ENCODE data around the gene ECE1.

The ECE1 gene

DNA sequence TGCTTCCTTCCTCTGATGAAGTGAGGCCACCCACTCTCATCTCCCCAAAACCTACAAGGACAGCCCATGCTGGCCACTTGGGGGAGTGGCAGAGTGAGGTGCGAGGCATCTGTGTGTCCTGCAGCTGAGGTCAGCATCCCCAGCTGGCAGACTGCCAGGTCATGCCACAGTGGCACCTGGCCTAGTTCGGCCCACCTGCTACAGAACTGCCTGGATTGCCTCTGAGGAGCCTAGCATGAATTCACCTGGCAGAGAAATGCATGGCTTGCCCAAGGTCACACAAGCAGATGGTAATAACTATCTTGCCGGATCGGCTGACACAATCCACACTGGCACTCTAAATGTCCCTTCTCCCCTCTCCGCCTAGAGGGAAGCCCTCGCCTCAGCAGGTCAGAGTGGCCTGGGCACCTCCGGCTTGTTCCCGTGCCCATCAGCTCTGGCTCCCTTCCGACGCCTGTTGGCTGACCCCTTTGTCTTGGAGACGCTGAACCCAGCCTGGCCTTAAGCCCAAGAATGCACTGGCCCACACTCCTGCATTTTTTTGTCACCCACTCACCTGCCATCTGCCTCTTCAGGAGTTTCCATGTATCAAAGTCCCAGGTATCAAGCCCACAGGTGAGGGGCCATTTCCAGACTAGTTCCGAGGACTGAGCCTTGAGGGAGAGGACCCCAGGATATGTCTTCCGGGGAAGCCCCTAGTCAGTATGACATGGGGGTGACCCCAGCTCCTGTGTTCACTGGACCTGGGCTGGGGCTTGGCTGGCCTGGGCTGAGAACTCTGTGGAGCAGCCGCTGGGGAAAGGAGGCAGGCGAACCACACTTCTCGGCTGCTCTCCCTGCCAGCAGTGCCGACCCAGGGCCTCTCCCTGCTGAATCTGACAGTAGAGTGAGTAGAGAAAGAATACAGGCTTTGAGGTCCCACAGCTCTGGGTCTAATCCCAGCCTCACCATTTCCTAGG is 21.7 kb downstream of the ECE1 start:
- no peak for DNase-seq (ENCODE audit: low read depth)
- H3K4me3 ChIP-seq (ENCODE audit: control insufficient read depth, low read depth, low read length): no peak overlapping the region
- TF ChIP-seq, protein P1, sequence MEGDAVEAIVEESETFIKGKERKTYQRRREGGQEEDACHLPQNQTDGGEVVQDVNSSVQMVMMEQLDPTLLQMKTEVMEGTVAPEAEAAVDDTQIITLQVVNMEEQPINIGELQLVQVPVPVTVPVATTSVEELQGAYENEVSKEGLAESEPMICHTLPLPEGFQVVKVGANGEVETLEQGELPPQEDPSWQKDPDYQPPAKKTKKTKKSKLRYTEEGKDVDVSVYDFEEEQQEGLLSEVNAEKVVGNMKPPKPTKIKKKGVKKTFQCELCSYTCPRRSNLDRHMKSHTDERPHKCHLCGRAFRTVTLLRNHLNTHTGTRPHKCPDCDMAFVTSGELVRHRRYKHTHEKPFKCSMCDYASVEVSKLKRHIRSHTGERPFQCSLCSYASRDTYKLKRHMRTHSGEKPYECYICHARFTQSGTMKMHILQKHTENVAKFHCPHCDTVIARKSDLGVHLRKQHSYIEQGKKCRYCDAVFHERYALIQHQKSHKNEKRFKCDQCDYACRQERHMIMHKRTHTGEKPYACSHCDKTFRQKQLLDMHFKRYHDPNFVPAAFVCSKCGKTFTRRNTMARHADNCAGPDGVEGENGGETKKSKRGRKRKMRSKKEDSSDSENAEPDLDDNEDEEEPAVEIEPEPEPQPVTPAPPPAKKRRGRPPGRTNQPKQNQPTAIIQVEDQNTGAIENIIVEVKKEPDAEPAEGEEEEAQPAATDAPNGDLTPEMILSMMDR (conservative IDR thresholded peaks at IDR 0.05; ENCODE audit: control insufficient read depth, insufficient read depth, low read depth, low read length): no peak

DNA sequence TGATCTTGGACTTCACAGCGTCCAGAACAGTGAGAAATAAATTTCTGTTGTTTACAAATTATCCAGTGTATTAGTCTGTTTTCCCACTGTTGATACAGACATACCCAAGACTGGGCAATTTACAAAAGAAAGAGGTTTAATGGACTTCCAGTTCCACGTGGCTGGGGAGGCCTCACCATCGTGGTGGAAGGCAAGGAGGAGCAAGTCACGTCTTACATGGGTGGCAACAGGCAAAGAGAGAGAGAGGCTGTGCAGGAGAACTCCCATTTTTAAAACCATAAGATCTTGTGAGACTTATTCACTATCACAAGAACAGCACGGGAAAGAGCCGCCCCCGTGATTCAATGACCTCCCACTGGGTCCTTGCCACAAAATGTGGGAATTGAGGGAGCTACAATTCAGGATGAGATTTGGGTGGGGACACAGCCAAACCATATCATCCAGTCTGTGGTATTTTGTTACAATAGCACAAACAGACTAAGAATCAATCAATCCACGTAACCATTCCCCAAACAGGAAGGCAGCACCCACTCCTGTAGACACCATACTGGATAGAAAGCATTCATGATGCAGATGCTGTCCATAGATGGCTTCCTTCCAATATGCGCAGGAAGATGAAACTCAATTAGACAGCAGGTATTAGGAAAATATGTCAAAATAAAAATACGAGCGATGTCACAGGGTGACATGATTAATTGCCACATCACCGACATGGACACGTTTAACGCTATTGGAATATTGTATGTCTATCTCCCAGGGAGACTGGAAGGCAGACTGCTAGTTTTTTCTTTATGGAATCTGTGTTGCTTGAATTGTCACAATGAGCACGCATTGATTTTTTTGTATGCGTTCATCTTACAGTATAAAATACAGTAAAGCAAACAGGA is 22.8 kb downstream of the ECE1 start:
- no peak overlapping the region for H3K4me3 ChIP-seq (ENCODE audit: control insufficient read depth, low read depth, low read length)
- DNase-seq (ENCODE audit: low read depth): no peak
- TF ChIP-seq, protein P1 (conservative IDR thresholded peaks at IDR 0.05; ENCODE audit: control insufficient read depth, insufficient read depth, low read depth, low read length): no peak

DNA sequence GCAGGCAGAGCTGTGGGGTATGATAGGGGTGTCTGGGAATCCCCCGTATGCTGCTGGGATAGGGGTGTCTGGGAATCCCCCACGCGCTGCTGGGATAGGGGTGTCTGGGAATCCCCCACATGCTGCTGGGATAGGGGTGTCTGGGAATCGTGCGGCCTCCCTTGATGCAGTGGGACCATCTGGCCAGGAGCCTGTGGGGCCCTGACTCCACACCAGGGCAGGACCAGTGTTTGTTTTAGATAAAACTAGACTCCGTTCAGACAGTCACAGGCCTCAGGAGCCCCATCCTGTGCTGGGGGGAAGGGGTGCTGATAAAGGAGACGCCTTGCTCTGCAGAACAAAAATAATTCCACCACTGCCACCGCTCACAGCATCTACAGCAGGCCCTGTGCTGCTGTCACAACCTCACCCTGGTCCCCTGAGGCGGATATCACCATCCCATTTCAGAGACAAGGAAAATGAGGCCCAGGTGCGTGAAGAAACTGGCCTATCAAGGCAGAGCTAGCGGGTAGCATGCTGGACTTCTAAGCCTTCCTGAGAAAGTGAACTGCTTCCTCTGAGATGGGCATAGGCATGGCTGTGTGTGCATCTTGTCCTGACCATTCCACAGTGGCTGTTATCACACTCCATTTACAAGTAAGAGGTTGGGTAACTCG is 24.0 kb downstream of the ECE1 start:
- TF ChIP-seq, protein P1 (conservative IDR thresholded peaks at IDR 0.05; ENCODE audit: control insufficient read depth, insufficient read depth, low read depth, low read length): no peak
- H3K4me3 ChIP-seq (ENCODE audit: control insufficient read depth, low read depth, low read length): no peak overlapping the region

DNA sequence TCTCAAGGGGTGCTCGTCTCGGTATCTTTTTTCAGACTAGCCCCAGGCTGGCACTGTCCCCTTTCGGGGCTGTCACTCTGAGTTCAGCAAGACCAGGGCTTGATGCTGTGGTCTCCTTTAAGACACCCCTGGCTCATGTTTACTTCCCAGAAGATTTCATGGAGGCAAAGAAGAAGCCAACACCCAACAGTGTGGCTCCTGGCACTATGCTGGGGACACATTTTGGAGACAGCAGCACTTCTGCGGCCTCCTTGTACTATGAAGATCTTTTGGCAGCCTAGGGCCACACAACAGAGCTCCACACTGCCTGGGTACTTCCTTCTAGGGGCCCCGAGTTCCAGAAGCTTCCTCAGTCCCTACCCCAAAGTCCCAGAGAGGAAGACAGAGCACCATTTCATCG is 24.6 kb downstream of the ECE1 start:
- no peak for DNase-seq (ENCODE audit: low read depth)
- no peak overlapping the region for H3K4me3 ChIP-seq (ENCODE audit: control insufficient read depth, low read depth, low read length)
- TF ChIP-seq, protein P1 (conservative IDR thresholded peaks at IDR 0.05; ENCODE audit: control insufficient read depth, insufficient read depth, low read depth, low read length): no peak

More for the DNA sequence above, 24.0 kb downstream of the ECE1 start:
- DNase-seq (ENCODE audit: low read depth): no peak

GRCh38 chr1:21264898-21265297 is 25.4 kb downstream of the ECE1 start:
- no peak overlapping the region for H3K4me3 ChIP-seq (ENCODE audit: control insufficient read depth, low read depth, low read length)
- TF ChIP-seq, protein P1 (conservative IDR thresholded peaks at IDR 0.05; ENCODE audit: control insufficient read depth, insufficient read depth, low read depth, low read length): no peak
- DNase-seq (ENCODE audit: low read depth): no peak

- DNase-seq (ENCODE audit: low read depth): no peak
- H3K4me3 ChIP-seq (ENCODE audit: control insufficient read depth, low read depth, low read length): no peak overlapping the region
- TF ChIP-seq, protein P1 (conservative IDR thresholded peaks at IDR 0.05; ENCODE audit: control insufficient read depth, insufficient read depth, low read depth, low read length): no peak
Measured at GRCh38 chr1:21263653-21264225, 26.5 kb downstream of the ECE1 start.
